ENCODE measurements around the gene PTBP3. TPM values are rescaled to one million over a fixed set of nuclear protein-coding genes. Genes with fewer than 3 reads are reported as not detected.
"Not testable (repeated sequence)": the region's sequence is repeated elsewhere in the genome, so short reads cannot be mapped to it uniquely, and the experiment has no call there.

The PTBP3 gene
- total RNA-seq, 4 donors from 2014 or later = 19.9 to 31.1 (median 25.5) TPM

- intact Hi-C loops (cut with DNase I) = no loop called here
- H3K4me1 ChIP-seq = no peaks in the 10 kb centered on the region
- H3K27me3 ChIP-seq = no peaks in the 10 kb centered on the region
- no peaks in the 10 kb centered on the region for H3K9me3 ChIP-seq
- 89% methylated on average over 1 of the region's 1 CpG for WGBS
- H3K27ac ChIP-seq (replicated peaks in 1 of 4) = no peak overlapping the region
- TF ChIP-seq CTCF (IDR thresholded peaks at IDR 0.05) = no peak
- H3K36me3 ChIP-seq = no peaks in the 10 kb centered on the region
- DNase-seq (ENCODE audit: extremely low spot score) = no peak
- H3K4me3 ChIP-seq = no peak overlapping the region
These were observed 37.6 kb upstream of the PTBP3 start for GRCh38 chr9:112371060-112371459.

GRCh38 chr9:112369817-112370216 is 36.4 kb upstream of the PTBP3 start:
- Histone ChIP-seq H3K27ac (replicated peaks in 1 of 4) (no peak overlapping the region), H3K27me3 (no peaks in the 10 kb centered on the region), H3K36me3 (no peaks in the 10 kb centered on the region), H3K4me1 (no peaks in the 10 kb centered on the region), H3K4me3 (no peak overlapping the region), H3K9me3 (no peaks in the 10 kb centered on the region)
- no peak for TF ChIP-seq POLR2AphosphoS5 (IDR thresholded peaks at IDR 0.05)
- no peak for TF ChIP-seq POLR2A (IDR thresholded peaks at IDR 0.05; ENCODE audit: low read depth)
- TF ChIP-seq EP300 (IDR thresholded peaks at IDR 0.05) = no peak
- TF ChIP-seq CTCF (IDR thresholded peaks at IDR 0.05) = no peak
- intact Hi-C loops (cut with DNase I) = no loop called here
- 70% methylated on average over 1 of the region's 1 CpG for WGBS
- DNase-seq (ENCODE audit: extremely low spot score) = no peak

GRCh38 chr9:112367465-112367864 is 34.0 kb upstream of the PTBP3 start:
- DNase-seq (ENCODE audit: extremely low spot score) = no peak
- Histone ChIP-seq H3K27me3 (no peaks in the 10 kb centered on the region), H3K27ac (replicated peaks in 1 of 4) (no peak overlapping the region), H3K9me3 (no peaks in the 10 kb centered on the region), H3K4me3 (no peak overlapping the region), H3K36me3 (no peaks in the 10 kb centered on the region), H3K4me1 (no peaks in the 10 kb centered on the region)
- TF ChIP-seq POLR2A (IDR thresholded peaks at IDR 0.05; ENCODE audit: low read depth) = no peak
- no peak for TF ChIP-seq CTCF (IDR thresholded peaks at IDR 0.05)
- TF ChIP-seq POLR2AphosphoS5 (IDR thresholded peaks at IDR 0.05) = no peak
- no peak for TF ChIP-seq EP300 (IDR thresholded peaks at IDR 0.05)
- intact Hi-C loops (cut with DNase I) = no loop called here

- Histone ChIP-seq H3K27me3 (no peaks in the 10 kb centered on the region), H3K9me3 (no peaks in the 10 kb centered on the region), H3K4me3 (no peak overlapping the region), H3K27ac (replicated peaks in 1 of 4) (no peak overlapping the region), H3K4me1 (peaks cover 0 to 2% (median 0%) of the 10 kb centered on the region in 4 donors), H3K36me3 (no peaks in the 10 kb centered on the region)
- no peak for DNase-seq (ENCODE audit: extremely low spot score)
- intact Hi-C loops (cut with DNase I) = no loop called here
- WGBS = 75% methylated on average over 3 of the region's 3 CpGs
- TF ChIP-seq POLR2A (IDR thresholded peaks at IDR 0.05; ENCODE audit: low read depth) = no peak
- no peak for TF ChIP-seq POLR2AphosphoS5 (IDR thresholded peaks at IDR 0.05)
- no peak for TF ChIP-seq CTCF (IDR thresholded peaks at IDR 0.05)
- TF ChIP-seq EP300 (IDR thresholded peaks at IDR 0.05) = no peak
These were observed 33.2 kb upstream of the PTBP3 start for GRCh38 chr9:112366591-112366990.

GRCh38 chr9:112365257-112365656 is 31.8 kb upstream of the PTBP3 start:
- WGBS = 99% methylated on average over 3 of the region's 3 CpGs
- H3K9me3 ChIP-seq; H3K27me3 ChIP-seq; H3K4me1 ChIP-seq; intact Hi-C loops (cut with DNase I); H3K27ac ChIP-seq (replicated peaks in 1 of 4); H3K36me3 ChIP-seq; H3K4me3 ChIP-seq; DNase-seq (ENCODE audit: extremely low spot score): not testable (repeated sequence)

Data from esophagus muscularis mucosa (tissue), 4 donors.